ENCODE results near the gene NCOR2.

NCOR2 gene

DNA sequence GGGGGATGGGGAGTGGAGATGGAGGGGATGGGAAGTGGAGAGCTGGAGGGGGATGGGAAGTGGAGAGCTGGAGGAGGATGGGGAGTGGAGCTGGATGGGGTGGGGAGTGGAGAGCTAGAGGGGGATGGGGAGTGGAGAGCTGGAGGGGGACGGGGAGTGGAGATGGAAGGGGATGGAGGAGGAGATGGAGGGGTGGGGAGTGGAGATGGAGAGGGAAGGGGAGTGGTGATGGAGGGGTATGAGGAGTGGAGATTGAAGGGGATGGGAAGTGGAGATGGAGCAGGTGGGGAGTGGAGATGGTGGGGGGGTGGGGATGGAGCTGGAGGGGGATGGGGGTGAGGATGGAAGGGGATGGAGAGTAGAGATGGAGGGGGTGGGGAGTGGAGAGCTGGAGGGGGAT is 26.1 kb downstream of the NCOR2 start:
- no peak for DNase-seq

GRCh38 chr12:124539084-124540041 is 28.0 kb downstream of the NCOR2 start:
- no peak for DNase-seq

DNA sequence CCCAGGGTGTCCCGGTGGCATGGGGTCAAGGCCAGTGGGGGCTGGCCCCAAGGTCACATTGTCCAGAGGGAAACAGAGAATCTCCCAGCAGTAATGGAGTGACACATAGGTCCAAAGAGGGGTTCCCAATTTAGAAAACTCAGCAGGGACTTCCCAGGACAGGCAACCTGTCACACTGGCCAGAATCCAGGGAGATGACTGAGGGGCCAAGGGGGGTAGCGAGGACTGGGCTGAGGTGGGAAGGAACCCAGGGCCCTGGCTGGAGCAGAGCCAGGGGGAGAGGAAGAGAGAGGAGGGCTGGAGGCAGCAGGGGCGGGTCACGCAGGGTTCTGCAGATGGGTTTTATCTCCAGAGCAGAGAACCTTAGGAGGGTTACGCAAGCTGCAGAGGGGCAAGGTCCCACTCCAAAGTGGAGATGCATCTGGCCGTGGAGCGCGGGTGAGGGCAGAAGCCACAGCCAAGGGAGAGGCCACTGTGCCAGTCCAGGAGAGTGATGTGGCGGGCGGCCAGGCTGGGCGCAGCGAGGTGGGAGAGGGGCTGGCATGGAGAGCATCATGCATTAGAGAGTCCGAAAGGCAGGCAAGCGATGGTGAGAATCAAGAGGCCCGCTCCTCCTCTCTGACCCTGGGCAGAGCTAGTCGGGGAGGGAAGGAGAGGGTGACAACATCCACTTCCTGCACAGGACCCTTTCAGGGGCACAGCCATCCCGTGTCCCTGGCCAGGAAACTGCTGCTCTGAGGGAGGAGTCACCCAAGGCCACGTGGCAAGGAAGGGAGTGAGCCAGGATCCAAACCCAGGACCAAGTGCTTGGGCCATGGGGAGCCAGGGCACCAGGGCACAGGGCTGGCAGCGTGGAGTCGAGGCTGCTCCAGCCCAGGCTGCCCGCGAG is 29.0 kb downstream of the NCOR2 start:
- no peak for DNase-seq

- no peak for DNase-seq
These were observed 29.8 kb downstream of the NCOR2 start for GRCh38 chr12:124537525-124538193.

GRCh38 chr12:124536641-124537040 is 30.8 kb downstream of the NCOR2 start:
- DNase-seq: no peak

DNA sequence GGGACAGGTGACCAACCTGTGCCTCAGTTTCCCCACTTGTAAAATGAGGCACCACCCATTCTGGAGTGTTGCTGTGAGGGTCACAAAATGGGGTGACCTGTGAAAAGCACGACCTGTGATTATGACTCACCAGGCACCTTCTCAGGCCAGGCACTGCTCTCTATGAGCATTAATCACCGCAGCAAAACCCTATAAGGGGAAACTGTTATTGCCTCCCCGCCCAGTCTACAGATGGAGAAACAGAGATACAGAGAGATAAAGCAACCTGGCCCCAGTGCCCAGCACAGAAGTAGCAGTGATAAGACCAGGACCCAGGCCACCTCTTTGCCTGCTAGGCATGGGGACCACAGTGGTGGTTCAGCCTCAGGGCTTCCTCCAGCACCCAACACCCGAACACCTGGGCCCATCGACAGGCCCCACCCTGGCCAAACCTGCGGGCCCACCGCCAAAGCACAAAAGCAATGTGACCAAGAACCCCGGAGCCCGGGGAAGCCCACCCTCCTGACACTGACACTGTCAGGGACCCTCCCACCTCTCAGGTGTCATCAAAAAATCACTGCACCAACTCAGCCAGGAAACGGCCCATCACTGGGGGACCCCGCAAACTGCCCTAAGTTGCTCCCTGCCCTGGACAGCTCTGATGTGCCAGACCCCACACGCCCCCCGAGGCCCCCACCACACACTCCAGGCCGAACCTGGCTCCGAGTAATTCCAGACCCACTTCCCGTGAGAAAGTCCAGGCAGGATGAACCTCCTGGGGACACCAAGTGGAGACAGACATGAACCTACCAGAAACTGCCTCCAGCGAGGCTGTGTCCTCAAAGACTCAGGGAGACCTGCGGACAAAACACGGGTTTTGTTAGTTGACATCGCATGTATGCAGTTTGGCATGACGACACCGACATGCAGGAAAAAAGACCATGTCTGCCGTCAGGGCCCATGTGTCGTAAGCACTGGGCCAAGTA is 32.4 kb downstream of the NCOR2 start:
- no peak for DNase-seq

- DNase-seq: no peak
These were observed 34.0 kb downstream of the NCOR2 start for GRCh38 chr12:124533456-124533855.

DNA sequence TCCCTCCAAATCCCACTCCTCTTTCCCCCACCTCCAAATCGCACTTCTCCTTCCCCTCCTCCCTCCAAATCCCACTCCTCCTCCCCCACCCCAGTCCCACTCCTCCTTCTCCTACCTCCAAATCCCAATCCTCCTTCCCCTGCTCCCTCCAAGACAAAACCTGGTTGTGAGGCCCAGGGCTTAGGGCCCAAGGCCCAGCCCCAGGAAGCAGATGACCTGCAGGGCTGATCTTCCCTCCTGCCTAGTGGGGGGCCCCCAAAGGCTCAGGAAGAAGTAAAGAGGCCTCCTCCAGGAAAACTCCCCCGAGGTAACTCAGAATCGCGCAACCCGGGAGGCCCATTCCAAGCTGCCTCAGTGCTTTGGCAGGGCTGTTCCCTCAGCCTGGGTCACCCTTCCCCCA is 34.4 kb downstream of the NCOR2 start:
- no peak for DNase-seq

DNA sequence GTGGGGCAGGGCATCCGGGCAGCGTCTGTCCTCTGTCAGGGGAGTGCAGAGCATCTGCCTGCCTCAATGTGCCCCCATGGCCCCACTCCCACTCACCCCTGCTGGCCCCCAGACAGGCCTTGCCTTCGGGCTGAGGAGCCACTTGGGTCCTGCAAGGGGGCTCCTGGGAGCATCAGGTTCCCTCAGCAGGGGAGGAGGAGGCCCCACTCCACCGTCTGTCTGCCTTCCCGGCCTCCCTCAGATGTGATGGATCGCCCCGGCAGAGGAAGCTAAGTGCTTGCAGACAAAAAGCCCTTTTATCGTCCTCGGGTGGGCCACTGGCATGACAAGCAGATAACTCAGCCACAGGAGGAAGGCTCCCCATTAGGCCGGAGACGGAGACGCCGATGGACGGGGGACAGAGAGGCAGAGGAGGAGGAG is 35.1 kb downstream of the NCOR2 start:
- DNase-seq: no peak

- DNase-seq: no peak
These were observed 35.5 kb downstream of the NCOR2 start for GRCh38 chr12:124531906-124532305.

- DNase-seq: no peak
These were observed 36.1 kb downstream of the NCOR2 start for GRCh38 chr12:124531281-124531745.

GRCh38 chr12:124530637-124531263 is 36.7 kb downstream of the NCOR2 start:
- no peak for DNase-seq

DNA sequence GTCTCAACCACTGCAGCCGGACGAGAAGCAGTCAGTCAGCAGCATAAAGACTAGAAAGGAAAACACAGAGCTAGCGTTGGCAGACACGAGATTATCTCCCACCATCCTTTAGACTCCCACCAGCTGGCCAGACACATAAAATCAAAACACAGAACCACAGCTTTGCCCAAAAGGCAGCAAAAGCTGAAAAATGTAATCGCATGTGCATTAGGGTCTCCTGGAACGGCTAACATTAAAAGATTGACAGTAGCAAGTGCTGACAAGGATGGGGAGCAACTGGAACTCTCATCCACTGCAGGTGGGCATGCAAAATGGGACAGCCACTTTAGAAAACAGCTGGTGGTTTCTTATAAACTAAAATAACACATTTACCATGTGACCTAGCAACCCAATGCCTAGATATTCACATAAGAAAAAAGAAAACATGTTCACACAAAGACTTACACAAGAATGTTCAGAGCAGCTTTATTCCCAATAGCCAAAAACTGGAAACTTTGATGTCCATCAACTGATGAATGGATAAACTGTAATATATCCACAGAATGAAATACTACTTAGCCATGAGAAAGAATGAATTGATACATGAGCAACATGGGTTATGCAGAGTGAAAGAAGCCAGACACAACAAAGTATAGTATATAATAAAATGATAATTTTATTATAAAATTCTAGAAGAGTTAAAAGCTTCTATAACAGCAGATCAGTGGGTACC is 37.7 kb downstream of the NCOR2 start:
- DNase-seq: no peak

GRCh38 chr12:124527861-124528561 is 39.4 kb downstream of the NCOR2 start:
- DNase-seq: no peak

GRCh38 chr12:124525927-124526692 is 41.3 kb downstream of the NCOR2 start:
- DNase-seq: no peak

- no peak for DNase-seq
These were observed 42.0 kb downstream of the NCOR2 start for GRCh38 chr12:124525455-124525854.

DNA sequence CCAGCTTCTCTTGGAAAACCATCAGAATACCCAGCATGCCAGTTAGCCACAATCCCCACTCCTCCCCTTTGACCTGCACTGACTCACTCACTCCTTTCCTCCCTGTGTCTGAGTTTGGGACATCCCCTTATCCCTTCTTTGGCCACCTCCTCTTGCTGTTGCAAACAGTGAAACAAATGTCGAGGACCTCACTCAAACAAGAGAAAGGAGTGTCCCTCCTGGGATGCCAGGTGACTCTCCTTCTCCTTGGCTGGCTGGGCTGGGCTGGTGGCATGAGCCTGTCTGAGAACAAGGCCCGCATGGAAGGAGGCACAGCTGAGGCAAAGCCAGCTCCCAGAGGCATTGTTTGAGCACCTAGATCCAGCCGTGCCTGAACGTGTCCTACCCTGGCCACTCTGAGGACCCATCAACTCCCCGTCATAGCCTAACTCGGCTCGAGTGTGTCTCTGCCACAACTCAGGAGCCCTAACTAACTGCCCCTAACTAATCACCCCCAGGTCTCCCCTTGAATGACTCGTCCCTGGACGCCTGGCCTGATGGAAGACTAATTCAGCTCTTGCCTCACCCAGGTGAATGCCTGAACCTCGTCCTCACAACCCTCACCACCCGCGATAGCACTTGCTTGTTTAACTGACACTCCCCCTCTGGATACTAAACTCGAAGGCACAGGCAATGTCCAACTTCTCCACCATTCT is 43.0 kb downstream of the NCOR2 start:
- no peak for DNase-seq

- no peak for DNase-seq
These were observed 44.3 kb downstream of the NCOR2 start for GRCh38 chr12:124523071-124523470.

DNA sequence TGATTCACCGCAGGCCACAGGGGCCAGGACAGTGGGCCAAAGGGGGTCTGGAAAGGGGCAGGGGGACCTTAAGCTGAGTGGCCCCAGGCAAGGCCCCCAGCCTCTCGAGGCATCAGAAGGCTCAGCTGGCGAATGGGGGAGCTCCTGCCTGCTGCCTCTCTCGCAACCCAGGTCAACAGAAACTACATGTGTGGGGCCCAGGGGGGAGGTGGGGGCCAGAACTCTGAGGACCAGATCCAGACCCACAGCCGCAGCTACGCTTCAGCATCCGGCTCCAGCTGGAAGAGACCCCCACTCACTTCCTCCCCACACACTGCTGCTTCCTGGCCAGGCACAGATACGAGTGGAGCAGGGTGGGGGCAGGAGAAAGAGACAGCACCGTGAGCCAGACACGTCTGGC is 46.5 kb downstream of the NCOR2 start:
- no peak for DNase-seq

Data from activated effector memory CD4-positive, alpha-beta T cell treated with Interleukin-2 at 50 U/mL for 16 hours (primary cell).